HepG2 (cell line): ENCODE measurements around the gene MOGAT3. TPM values are rescaled to one million over a fixed set of nuclear protein-coding genes. Genes with fewer than 3 reads are reported as not detected.

Experiments
- ATAC-seq: fragments of 200-7000 bp; cut with Tn5 transposase; 3 replicates; pipeline ENCODE4 v1.9.1; 2020; ENCODE audit warnings: mild to moderate bottlenecking, moderate library complexity
- BruUV-seq: library from RNA; stranded (reverse); fragments of 400-500 nt; replicated peaks from 2 replicates; lab custom pipeline; 2021; lab: Mats Ljungman, UMichigan
- CTCF ChIA-PET: fragments of 300-600 bp; formaldehyde crosslinking; extraction: SDS; loops from one replicate; lab custom pipeline; 2021; ENCODE audit warnings: low total read pairs, inconsistent platforms, low intra/inter-chr PET ratio; lab: Yijun Ruan, JAX
- POLR2A ChIA-PET: fragments of 350-600 bp; sonication (Branson Sonifier 250); formaldehyde crosslinking; loops from one replicate; lab custom pipeline; 2020; ENCODE audit warnings: antibody characterized with exemption, inconsistent platforms; lab: Yijun Ruan, JAX
- DNase-seq: peaks from one replicate; pipeline ENCODE4 v3.0.0-alpha.2; 2015; ENCODE audit warnings: low spot score
- FAIRE-seq: peaks from 3 replicates; lab custom pipeline; 2011; peaks lifted over from hg19 to GRCh38; lab: Jason Lieb, UNC
- H2AFZ ChIP-seq: one replicate; pipeline ENCODE4 v1.6.1; 2011; ENCODE audit warnings: low read length, inconsistent platforms
- H3K27ac ChIP-seq: fragments of 300-600 bp; 3 replicates; pipeline ENCODE4 v1.8.0; 2011; ENCODE audit warnings: mixed run types, mild to moderate bottlenecking, mixed read lengths, low read length, inconsistent platforms; ENCODE audit not compliant: insufficient read depth; ENCODE audit errors: extremely low read length
- H3K27me3 ChIP-seq, 2 experiments: fragments of 200-600 bp in 1 of 2; 2 replicates in 1 of 2; 3 replicates in 1 of 2; pipeline versions ENCODE4 v1.6.0 to v1.8.0; 2011; ENCODE audit warnings: low read length in 2 of 2, mild to moderate bottlenecking in 2 of 2, moderate library complexity in 2 of 2, inconsistent platforms in 1 of 2; ENCODE audit not compliant: insufficient read depth in 2 of 2, control insufficient read depth in 1 of 2
- H3K36me3 ChIP-seq, 2 experiments: fragments of 200-600 bp in 1 of 2; replicated peaks in 1 of 2; 2 replicates in 1 of 2; 3 replicates in 1 of 2; pipeline versions ENCODE4 v1.5.1 to v1.8.0; 2011; ENCODE audit warnings: low read length in 2 of 2, inconsistent platforms in 1 of 2; ENCODE audit not compliant: insufficient read depth in 2 of 2, control insufficient read depth in 1 of 2
- H3K4me1 ChIP-seq: 2 replicates; pipeline ENCODE4 v1.5.1; 2012; ENCODE audit warnings: low read length, inconsistent platforms; ENCODE audit not compliant: insufficient read depth
- H3K4me2 ChIP-seq: 2 replicates; pipeline ENCODE4 v1.6.0; 2011; ENCODE audit warnings: low read depth, low read length, inconsistent platforms
- H3K4me3 ChIP-seq, 3 experiments: fragments of 200-600 bp in 1 of 3; sonication (generic), shearing (Covaris generic) in 1 of 3; replicated peaks in 1 of 3; 2 replicates each; pipeline ENCODE4 v1.5.1; 2011 to 2016; ENCODE audit warnings: low read length in 3 of 3, inconsistent platforms in 2 of 3, low read depth in 2 of 3, mild to moderate bottlenecking in 2 of 3, control low read depth in 1 of 3, mixed read lengths in 1 of 3; ENCODE audit not compliant: insufficient read depth in 1 of 3
- H3K79me2 ChIP-seq: one replicate; pipeline ENCODE4 v1.6.1; 2011; ENCODE audit warnings: low read length, inconsistent platforms; ENCODE audit not compliant: insufficient read depth
- H3K9ac ChIP-seq: 2 replicates; pipeline ENCODE4 v1.6.0; 2011; ENCODE audit warnings: mild to moderate bottlenecking, low read depth, low read length, inconsistent platforms; ENCODE audit not compliant: insufficient read depth
- H3K9me3 ChIP-seq: 2 replicates; pipeline ENCODE4 v1.5.1; 2012; ENCODE audit warnings: mild to moderate bottlenecking, low read length
- H4K20me1 ChIP-seq: 2 replicates; pipeline ENCODE4 v1.6.0; 2011; ENCODE audit warnings: inconsistent platforms, mild to moderate bottlenecking, low read length, moderate library complexity; ENCODE audit not compliant: insufficient read depth
- AGO2 ChIP-seq: fragments of 200-400 bp; formaldehyde crosslinking; optimal IDR thresholded peaks from 2 replicates; pipeline ENCODE3; 2017; ENCODE audit warnings: mild to moderate bottlenecking, low read depth, low read length, moderate library complexity
- ATRX ChIP-seq: sonication (generic); formaldehyde crosslinking; IDR thresholded peaks from 2 replicates; pipeline ENCODE4 v1.4.0; 2020; ENCODE audit warnings: missing genetic modification reagents, borderline replicate concordance
- GPN1 ChIP-seq: sonication (generic); formaldehyde crosslinking; IDR thresholded peaks from 2 replicates; pipeline ENCODE4 v1.5.1; 2020; ENCODE audit warnings: missing genetic modification reagents, borderline replicate concordance
- MED1 ChIP-seq: sonication (generic); formaldehyde crosslinking; IDR thresholded peaks from 2 replicates; pipeline ENCODE4 v1.4.0; 2020; ENCODE audit warnings: missing genetic modification reagents
- MXD4 ChIP-seq: IDR thresholded peaks from 2 replicates; pipeline ENCODE4 v1.6.1; 2016; ENCODE audit warnings: mild to moderate bottlenecking, missing biosample characterization, missing genetic modification reagents
- NR2F1 ChIP-seq, 2 experiments: fragments of 450-650 bp in 1 of 2; formaldehyde crosslinking in 1 of 2; IDR thresholded peaks; 2 replicates each; pipeline versions ENCODE4 v1.5.0 to v1.6.1; 2016 to 2020; ENCODE audit warnings: mild to moderate bottlenecking in 1 of 2, missing compliant biosample characterization in 1 of 2, missing genetic modification reagents in 1 of 2, moderate library complexity in 1 of 2
- POLR2A ChIP-seq, 2 experiments: IDR thresholded peaks; 2 replicates each; pipeline ENCODE4 v1.6.1; 2011; ENCODE audit warnings: low read depth in 2 of 2, low read length in 2 of 2, mild to moderate bottlenecking in 1 of 2, moderate library complexity in 1 of 2; ENCODE audit not compliant: insufficient read depth in 1 of 2
- POLR2AphosphoS5 ChIP-seq: IDR thresholded peaks from 2 replicates; pipeline ENCODE4 v1.6.1; 2012; ENCODE audit warnings: low read depth, low read length
- RBFOX2 ChIP-seq: fragments of 200-400 bp; formaldehyde crosslinking; IDR thresholded peaks from 2 replicates; pipeline ENCODE4 v1.6.1; 2017; ENCODE audit warnings: low read depth, mild to moderate bottlenecking, low read length
- THAP11 ChIP-seq: IDR thresholded peaks from 2 replicates; pipeline ENCODE4 v1.6.1; 2016; ENCODE audit warnings: missing biosample characterization, missing genetic modification reagents
- ZNF737 ChIP-seq: sonication (generic); formaldehyde crosslinking; IDR thresholded peaks from 2 replicates; pipeline ENCODE4 v1.5.0; 2020; ENCODE audit warnings: missing genetic modification reagents, mild to moderate bottlenecking, borderline replicate concordance
- WGBS: methylation state at CpG from one replicate; pipeline ENCODE4 v1.1.6; 2017; ENCODE audit warnings: low lambda C conversion rate; 5-methylcytosine and 5-hydroxymethylcytosine counted together
- in situ Hi-C: cut with HindIII; loops from 2 replicates; pipeline ENCODE4 v1.10.0; 2017; ENCODE audit warnings: low pct_unique_long_range_greater_than_20kb; ENCODE audit not compliant: extremely low pct_ligation_motif_present
- intact Hi-C: fragments of 100-400 bp; cut with micrococcal nuclease; formaldehyde crosslinking; loops from one replicate; pipeline ENCODE4 v1.10.0; 2022; ENCODE audit not compliant: unreplicated experiment
- polyA plus RNA-seq, 8 experiments: library from polyadenylated mRNA; depleted of rRNA in 3 of 8; stranded (reverse) in 7 of 8; unstranded in 1 of 8; fragments of >200 nt; fragmentation: Illumina TruSeq in 4 of 8; extraction: Trizol in 4 of 8; gene quantifications; 2 replicates each; pipeline versions ENCODE4 v1.2.1 to v1.2.3, GENCODE V29; 2011 to 2016; ENCODE audit warnings: low read depth in 4 of 8, missing spikeins in 1 of 8, mixed read lengths in 1 of 8; ENCODE audit not compliant: insufficient read depth in 1 of 8
- total RNA-seq, 5 experiments: library from RNA; depleted of rRNA; stranded (reverse); fragments of >200 nt; fragmentation: Illumina TruSeq; extraction: Trizol; gene quantifications; 2 replicates each; pipeline ENCODE4 v1.2.3, GENCODE V29; 2016; ENCODE audit warnings: low read depth in 1 of 5
- TF ChIP-seq, protein P1 (sequence below): sonication (generic); formaldehyde crosslinking; IDR thresholded peaks from 2 replicates; pipeline ENCODE4 v1.4.0; 2020; ENCODE audit warnings: missing genetic modification reagents, borderline replicate concordance
- TF ChIP-seq, protein P2 (sequence below): sonication (generic); formaldehyde crosslinking; IDR thresholded peaks from 2 replicates; pipeline ENCODE4 v1.5.0; 2020; ENCODE audit warnings: missing genetic modification reagents, mild to moderate bottlenecking, borderline replicate concordance
- TF ChIP-seq, protein P3 (sequence below): IDR thresholded peaks from 2 replicates; pipeline ENCODE4 v1.6.1; 2018; ENCODE audit warnings: missing genetic modification reagents, mild to moderate bottlenecking, missing compliant biosample characterization

MOGAT3 gene
- total and polyA plus RNA-seq, 2 of the 13 experiments (the other 11 are each of a cell fraction or from before 2014, with no cell fraction given) = 22.5 to 30.5 TPM

- TF ChIP-seq GPN1 (CRISPR knock-in tag) (no peak), MED1 (CRISPR knock-in tag) (no peak)
These were observed 2.8 kb downstream of the MOGAT3 start (continued) for GRCh38 chr7:101197991-101198390.

- FAIRE-seq (no peak), ATAC-seq (no peak), DNase-seq (no peak)
- intact Hi-C loops = no loop called here
- Histone ChIP-seq H3K9ac (no peak overlapping the region), H2AFZ (no peak overlapping the region), H3K4me1 (peaks cover 51% of the 10 kb centered on the region), H3K9me3 (no peaks in the 10 kb centered on the region), H3K27ac (no peak overlapping the region), H3K79me2 (peaks cover 12% of the 10 kb centered on the region), H4K20me1 (peaks cover 3% of the 10 kb centered on the region; the same call in 1 of the 2 replicates), H3K36me3 (peaks cover 0 to 2% of the 10 kb centered on the region in 2 experiments; a peak in 1 of 5 replicates), H3K4me2 (no peak overlapping the region), H3K4me3 (no peak overlapping the region), H3K27me3 (no peaks in the 10 kb centered on the region; a peak in 1 of 5 replicates)
- TF ChIP-seq THAP11 (CRISPR knock-in tag) = no peak
- TF ChIP-seq, protein P1, sequence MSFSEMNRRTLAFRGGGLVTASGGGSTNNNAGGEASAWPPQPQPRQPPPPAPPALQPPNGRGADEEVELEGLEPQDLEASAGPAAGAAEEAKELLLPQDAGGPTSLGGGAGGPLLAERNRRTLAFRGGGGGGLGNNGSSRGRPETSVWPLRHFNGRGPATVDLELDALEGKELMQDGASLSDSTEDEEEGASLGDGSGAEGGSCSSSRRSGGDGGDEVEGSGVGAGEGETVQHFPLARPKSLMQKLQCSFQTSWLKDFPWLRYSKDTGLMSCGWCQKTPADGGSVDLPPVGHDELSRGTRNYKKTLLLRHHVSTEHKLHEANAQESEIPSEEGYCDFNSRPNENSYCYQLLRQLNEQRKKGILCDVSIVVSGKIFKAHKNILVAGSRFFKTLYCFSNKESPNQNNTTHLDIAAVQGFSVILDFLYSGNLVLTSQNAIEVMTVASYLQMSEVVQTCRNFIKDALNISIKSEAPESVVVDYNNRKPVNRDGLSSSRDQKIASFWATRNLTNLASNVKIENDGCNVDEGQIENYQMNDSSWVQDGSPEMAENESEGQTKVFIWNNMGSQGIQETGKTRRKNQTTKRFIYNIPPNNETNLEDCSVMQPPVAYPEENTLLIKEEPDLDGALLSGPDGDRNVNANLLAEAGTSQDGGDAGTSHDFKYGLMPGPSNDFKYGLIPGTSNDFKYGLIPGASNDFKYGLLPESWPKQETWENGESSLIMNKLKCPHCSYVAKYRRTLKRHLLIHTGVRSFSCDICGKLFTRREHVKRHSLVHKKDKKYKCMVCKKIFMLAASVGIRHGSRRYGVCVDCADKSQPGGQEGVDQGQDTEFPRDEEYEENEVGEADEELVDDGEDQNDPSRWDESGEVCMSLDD = no peak
- TF ChIP-seq ATRX (CRISPR knock-in tag) = no peak
- peak in 1 of 2 experiments; percentile 41; a peak in 1 of 4 replicates for TF ChIP-seq POLR2A (IDR thresholded peaks at IDR 0.05; ENCODE audit: insufficient read depth in 1 of 2, low read depth in 2 of 2, low read length in 2 of 2)
- no peak for TF ChIP-seq NR2F1 (CRISPR knock-in tag; IDR thresholded peaks at IDR 0.05)
- TF ChIP-seq, protein P2, sequence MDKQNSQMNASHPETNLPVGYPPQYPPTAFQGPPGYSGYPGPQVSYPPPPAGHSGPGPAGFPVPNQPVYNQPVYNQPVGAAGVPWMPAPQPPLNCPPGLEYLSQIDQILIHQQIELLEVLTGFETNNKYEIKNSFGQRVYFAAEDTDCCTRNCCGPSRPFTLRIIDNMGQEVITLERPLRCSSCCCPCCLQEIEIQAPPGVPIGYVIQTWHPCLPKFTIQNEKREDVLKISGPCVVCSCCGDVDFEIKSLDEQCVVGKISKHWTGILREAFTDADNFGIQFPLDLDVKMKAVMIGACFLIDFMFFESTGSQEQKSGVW (CRISPR knock-in tag) = no peak
- TF ChIP-seq ZNF737 (CRISPR knock-in tag) = no peak
- TF ChIP-seq, protein P3, sequence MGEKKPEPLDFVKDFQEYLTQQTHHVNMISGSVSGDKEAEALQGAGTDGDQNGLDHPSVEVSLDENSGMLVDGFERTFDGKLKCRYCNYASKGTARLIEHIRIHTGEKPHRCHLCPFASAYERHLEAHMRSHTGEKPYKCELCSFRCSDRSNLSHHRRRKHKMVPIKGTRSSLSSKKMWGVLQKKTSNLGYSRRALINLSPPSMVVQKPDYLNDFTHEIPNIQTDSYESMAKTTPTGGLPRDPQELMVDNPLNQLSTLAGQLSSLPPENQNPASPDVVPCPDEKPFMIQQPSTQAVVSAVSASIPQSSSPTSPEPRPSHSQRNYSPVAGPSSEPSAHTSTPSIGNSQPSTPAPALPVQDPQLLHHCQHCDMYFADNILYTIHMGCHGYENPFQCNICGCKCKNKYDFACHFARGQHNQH = no peak
- TF ChIP-seq POLR2AphosphoS5 = no peak
- peak; percentile 55 for TF ChIP-seq AGO2
- TF ChIP-seq RBFOX2 = peak; percentile 61
- TF ChIP-seq MXD4 (CRISPR knock-in tag) = no peak
- ChIA-PET POLR2A (interaction anchor here (1.8 to 3.3 kb wide), 2 partner anchors 13 to 22 kb away, joined by 6 to 19 read pairs; partner anchors contain the start of genes PLOD3 and ZNHIT1), CTCF (no interaction called here)
- BruUV-seq = no TSS peak
- WGBS = 99% methylated on average over 11 of the region's 17 CpGs
- in situ Hi-C loops = no loop called here
These were observed 5.0 kb downstream of the MOGAT3 start for GRCh38 chr7:101195884-101196283.
